Fibroblast of skin of back (primary cell): Measurements from ENCODE around the gene ORC4.
"Not testable (repeated sequence)": the region's sequence is repeated elsewhere in the genome, so short reads cannot be mapped to it uniquely, and the experiment has no call there.

Source experiments
- DNase-seq: peaks from one replicate; pipeline ENCODE4 v3.0.0-alpha.2; 2013

Gene ORC4

DNA sequence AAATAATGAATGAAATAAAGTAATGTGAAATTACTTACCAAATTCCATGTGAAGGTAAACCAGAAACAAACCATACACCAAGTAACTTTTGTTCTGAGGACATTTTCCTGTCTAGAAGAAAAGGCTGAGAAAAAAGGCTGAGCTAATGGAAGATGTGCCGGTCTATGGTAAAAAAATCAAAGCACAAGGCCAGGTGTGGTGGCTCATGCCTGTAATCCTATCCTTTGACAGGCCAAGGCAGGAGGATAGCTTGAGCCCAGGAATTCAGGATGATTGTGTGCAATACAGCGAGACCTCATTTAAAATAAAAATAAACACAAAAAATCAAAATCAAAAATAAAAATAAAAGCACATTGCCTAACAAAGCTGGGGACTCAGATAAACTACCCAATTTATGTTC lies 6.7 kb downstream of the ORC4 start:
- DNase-seq: no peak

DNA sequence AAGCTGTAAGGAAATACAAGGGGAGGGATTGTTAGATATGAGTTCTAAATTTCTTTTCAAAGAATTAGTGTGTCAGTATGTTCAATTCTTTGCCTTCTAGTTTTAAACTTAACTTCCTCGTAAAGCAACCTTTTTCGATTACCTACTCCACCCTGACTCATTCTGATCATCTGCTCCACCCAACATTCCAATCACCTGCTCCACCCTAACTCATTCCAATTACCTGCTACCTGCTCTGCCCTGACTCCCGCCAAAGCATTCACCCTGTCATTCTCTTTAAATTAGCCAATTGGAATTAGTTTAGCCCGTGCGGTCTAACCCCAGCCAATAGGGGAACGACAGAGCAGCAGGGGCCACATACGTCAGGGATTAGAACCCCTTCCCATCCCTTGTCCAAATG lies 12.1 kb downstream of the ORC4 start:
- not testable (repeated sequence) for DNase-seq

GRCh38 chr2:148007219-148007900 lies 13.2 kb downstream of the ORC4 start:
- DNase-seq: no peak

DNA sequence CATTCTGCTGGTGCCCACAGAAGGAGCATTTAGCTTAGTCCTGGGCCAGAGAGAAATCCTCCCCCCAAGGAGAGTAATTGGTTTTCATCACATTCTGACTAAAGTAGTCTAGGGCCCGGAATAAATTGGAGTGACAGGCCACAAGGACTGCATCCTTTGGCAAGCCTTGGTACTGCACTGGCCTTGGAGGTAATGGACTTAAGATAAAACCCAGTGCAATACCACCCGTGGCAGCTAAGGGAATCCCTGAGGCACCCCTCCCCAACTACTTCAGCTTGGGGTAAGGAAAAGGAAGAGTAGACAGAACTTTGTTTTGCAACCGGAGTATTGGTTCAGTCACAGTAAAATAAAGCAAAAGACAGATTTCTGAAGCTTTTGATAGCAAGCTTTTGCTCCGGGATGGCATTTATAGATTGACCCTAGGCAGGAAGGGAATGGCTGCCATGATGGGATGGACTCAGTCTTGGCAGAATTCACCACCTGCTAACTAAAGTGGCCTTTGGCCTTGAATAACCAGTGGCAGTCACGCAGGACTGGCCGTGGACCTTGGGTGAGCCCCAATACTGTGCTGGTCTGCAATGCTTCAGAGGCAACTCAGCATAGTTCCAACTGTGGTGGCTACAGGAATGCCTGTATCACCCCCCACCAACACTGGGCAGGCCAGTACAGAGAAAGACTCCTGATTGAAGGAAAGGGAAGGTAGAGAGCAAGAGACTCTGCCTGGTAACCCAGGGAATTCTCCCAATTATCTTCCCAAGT lies 14.1 kb downstream of the ORC4 start:
- no peak for DNase-seq

GRCh38 chr2:148002420-148002819 lies 18.1 kb downstream of the ORC4 start:
- DNase-seq: not testable (repeated sequence)

DNA sequence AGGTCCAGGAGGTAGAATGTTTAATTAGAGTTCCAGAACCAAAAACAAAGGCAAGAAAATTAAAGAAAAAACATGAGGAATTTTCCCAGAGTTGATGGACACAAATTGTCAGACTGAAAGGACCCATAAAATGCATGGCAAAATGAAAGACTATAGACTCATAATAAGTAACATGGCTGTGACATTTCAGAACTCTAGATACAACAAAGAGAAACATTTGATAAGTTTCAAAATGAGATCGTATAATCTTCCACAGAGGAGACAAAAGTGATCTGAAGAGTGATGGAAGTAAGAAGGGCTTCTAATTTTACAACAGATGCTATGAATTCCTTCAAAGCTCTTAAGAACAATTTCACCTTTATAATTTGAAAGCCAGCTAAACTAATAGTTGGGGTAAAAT lies 20.4 kb downstream of the ORC4 start:
- no peak for DNase-seq

DNA sequence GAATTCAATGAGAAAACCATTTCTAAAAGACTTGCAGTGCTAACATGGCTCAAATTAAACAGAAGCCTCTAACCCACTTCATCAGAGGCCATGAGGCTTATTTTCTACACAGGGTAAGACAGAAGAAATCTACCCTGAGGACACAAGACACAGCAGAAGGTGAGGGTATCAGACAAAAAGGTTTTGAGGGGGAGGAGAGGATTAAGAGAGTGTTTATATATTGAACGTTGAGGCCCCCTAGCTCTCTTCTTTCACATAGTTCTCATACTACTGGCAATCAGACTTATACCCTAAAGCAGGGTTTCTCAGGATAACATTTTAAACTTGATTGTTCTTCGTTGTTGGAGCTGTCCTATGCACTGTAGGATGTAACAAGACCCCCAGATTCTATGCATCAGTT lies 21.4 kb downstream of the ORC4 start:
- DNase-seq: no peak

GRCh38 chr2:147998203-147998602 lies 22.3 kb downstream of the ORC4 start:
- no peak for DNase-seq

DNA sequence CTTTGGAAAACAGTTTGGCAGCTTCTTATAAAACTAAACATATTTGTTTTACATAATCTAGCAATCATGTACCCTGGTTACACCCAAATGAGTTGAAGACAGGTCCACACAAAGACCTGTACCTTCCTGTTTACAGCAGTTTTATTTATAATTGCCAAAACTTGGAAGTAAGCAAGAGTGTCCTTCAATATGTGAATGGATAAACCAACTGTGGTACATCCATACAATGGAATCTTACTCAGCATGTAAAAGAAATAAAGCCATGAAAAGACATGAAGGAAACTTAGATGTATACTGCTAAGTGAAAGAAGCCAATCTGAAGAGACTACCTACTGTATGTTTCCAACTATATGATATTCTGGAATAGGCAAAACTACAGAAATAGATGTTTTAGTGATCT lies 23.7 kb downstream of the ORC4 start:
- no peak for DNase-seq

- not testable (repeated sequence) for DNase-seq
Observed at GRCh38 chr2:147994965-147995364, 25.6 kb downstream of the ORC4 start.

DNA sequence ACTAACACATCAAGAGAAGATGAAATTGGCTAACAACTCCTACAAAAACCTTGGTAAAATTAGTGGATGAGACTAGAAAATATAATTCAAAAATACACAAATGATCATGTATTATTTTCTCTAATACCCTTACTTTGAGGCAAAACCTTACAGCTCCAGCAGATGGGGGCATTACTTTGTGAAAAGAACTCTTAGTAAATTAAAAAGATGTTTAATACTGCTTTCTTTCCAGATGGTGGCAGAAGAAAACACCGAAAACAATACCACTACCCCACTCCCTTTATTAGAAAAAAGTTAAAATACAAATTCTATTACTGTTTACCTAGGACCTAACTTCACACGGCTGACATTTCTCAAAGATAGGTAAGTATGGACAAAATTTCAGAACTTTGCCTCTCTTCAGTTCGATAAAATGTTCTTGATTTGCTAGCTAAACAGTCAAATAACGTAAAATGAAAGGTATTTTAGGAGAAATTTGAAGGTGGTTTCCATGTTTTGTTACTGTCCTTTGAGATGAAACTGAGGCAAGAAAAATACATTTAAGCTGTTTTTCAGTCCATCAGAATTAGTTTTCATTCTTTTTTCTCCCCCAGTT lies 30.6 kb downstream of the ORC4 start:
- DNase-seq: peak; percentile 50

- DNase-seq: peak; percentile 4
Observed at GRCh38 chr2:147989102-147989501, 31.4 kb downstream of the ORC4 start.

DNA sequence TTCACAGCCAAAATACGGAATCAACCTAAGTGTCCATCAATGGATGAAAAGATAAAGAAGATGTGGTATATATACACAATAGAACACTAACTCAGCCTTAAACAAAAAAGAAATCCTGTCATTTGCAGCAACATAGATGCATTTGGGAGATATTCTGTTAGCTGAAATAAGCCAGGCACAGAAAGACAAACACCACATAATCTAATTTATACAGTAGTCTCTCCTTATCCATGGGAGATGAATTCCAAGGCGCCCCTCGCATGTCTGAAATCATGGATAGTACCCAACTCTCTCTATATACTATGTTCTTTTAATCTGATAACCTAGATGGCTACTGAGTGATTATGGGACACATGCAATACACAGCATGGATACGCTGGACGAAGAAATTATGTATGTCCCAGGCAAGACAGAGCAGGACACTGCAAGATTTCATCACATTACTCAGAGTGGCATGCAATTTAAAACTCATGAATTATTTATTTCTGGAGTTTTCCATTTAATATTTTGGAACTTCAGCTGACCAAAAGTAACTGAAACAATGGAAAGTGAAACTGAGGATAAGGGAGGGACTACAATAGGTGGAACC lies 39.5 kb downstream of the ORC4 start:
- DNase-seq: no peak

DNA sequence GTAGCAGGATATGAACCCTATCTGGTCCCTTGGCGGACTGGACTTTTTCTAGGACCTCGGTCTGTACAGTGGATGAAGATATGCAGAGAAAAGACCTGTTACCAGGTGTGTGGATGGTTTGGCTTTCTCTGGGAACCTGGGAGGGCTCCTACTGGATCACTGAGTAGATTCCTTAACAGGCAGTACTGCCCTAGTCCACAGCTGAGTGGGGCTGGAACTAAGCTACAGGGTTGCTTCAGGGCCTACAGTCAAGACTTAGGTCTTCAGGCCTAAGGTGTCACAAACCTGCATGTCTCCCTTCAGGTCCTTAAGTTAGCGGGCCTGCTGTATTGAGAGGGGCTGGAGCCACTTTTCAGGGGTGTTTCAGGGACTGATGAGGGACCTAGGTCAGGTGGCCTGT lies 42.9 kb downstream of the ORC4 start:
- DNase-seq: no peak

GRCh38 chr2:147976102-147976501 lies 44.4 kb downstream of the ORC4 start:
- DNase-seq: no peak

- DNase-seq: no peak
Observed at GRCh38 chr2:147968571-147968970, 52.0 kb downstream of the ORC4 start.

GRCh38 chr2:147952118-147952517 lies 68.4 kb downstream of the ORC4 start:
- no peak for DNase-seq

GRCh38 chr2:147945660-147946059 lies 74.9 kb downstream of the ORC4 start:
- peak; percentile 42 for DNase-seq

- no peak for DNase-seq
Observed at GRCh38 chr2:147939313-147939712, 81.2 kb downstream of the ORC4 start.

- DNase-seq: peak; percentile 22
Observed at GRCh38 chr2:147937744-147938349, 82.7 kb downstream of the ORC4 start.

DNA sequence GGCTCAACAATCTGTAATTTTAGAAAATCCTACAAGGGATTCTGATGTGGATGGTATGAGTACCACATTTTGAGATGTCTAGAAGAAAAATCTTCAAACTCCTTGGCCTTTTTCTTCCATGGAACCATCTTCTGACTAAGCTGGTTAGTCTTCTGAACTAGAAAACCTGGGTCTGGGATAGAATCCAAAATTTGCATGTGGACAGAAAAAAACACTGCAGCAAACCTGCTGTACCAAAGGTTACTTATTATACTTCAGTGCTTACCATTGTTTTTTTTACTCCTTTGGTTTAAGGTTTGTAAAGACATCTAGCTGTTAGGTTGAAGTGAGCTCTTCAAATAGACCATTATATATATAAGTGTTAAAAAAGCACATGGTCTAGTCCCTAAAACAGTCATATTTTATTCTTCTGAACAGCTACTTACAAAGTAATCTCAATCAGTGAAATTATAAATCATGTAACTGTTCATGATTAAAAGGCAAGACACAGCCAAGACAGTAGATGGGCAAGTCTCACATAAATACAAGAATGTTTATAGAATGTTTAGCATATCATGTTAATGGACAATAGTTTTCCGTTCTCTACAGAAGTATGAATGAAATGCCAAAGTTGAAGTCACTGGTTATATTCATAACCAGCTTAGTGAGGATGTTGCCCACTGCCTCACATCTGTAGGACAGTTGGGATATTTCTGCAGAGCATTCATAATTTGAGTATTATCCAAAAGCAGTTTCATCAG lies 85.5 kb downstream of the ORC4 start:
- DNase-seq: no peak

GRCh38 chr2:147933931-147934330 lies 86.6 kb downstream of the ORC4 start:
- DNase-seq: no peak
